Measurements from ENCODE around the gene MAST2. TPM values are rescaled to one million over a fixed set of nuclear protein-coding genes. Genes with fewer than 3 reads are reported as not detected.

Gene MAST2
- total and polyA plus RNA-seq, 9 of the 15 experiments (the other 6 are each of a cell fraction or from before 2014, with no cell fraction given) = 0.73 to 32.0 (median 17.8) TPM

DNA sequence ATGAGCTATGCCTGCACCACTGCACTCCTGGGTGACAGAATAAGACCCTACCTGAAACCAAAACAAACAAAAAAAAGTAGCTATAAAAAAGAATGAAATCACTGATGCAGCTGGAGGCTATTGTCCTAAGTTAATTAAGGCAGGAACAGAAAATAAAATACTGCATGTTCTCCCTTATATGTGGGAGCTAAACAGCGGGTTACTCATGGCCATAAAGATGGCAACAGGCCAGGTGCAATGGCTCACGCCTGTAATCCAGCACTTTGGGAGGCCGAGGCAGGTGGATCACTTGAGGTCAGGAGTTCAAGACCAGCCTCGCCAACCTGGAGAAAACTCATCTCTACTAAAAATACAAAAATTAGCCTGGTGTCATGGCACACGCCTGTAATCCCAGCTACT lies 176.4 kb downstream of the MAST2 start:
- no peaks in the 10 kb centered on the region for H4K20me1 ChIP-seq (replicated peaks; ENCODE audit: control insufficient read depth, insufficient read depth, low read length)
- no peak overlapping the region for H3K9ac ChIP-seq (ENCODE audit: insufficient read depth in 1 of 2, low read depth in 2 of 2, low read length in 2 of 2)
- H3K4me1 ChIP-seq (replicated peaks in 1 of 2; ENCODE audit: control insufficient read depth in 2 of 2, insufficient read depth in 2 of 2, low read length in 2 of 2) = no peaks in the 10 kb centered on the region
- no TSS peak for BruUV-seq (replicated peaks)
- H3K9me1 ChIP-seq (ENCODE audit: control insufficient read depth, insufficient read depth, low read length) = no peaks in the 10 kb centered on the region
- H3K4me3 ChIP-seq = no peak overlapping the region
- ChIA-PET POLR2A (interaction anchor here (0.6 to 1.5 kb wide), 4 partner anchors 11 to 46 kb away, joined by 3 to 4 read pairs (median 3); no protein-coding TSS in a partner anchor), CTCF (ENCODE audit: low intra/inter-chr PET ratio) (no interaction called here)
- no peak for DNase-seq (ENCODE audit: extremely low read depth in 1 of 4, low spot score in 3 of 4)
- no peaks in the 10 kb centered on the region for H3K27me3 ChIP-seq (ENCODE audit: control insufficient read depth in 2 of 2, insufficient read depth in 2 of 2, low read length in 2 of 2)
- H3K9me3 ChIP-seq (replicated peaks; ENCODE audit: control insufficient read depth, insufficient read depth, low read depth, low read length) = no peaks in the 10 kb centered on the region
- no peak overlapping the region for H3K4me2 ChIP-seq (ENCODE audit: insufficient read depth, low read length)
- 0 out of 3 replicates have a peak, but pooled peaks cover under 1% of the 10 kb centered on the region for H3K36me3 ChIP-seq (ENCODE audit: control insufficient read depth, insufficient read depth, low read length)
- H2AFZ ChIP-seq (ENCODE audit: low read depth, low read length) = no peak overlapping the region
- intact Hi-C loops (cut with micrococcal nuclease) = no loop called here
- 82% methylated on average over 5 of the region's 5 CpGs for WGBS (ENCODE audit: insufficient coverage, low coverage, missing lambda C conversion rate)
- no peak for ATAC-seq
- no peak for FAIRE-seq
- TF ChIP-seq, protein P1, sequence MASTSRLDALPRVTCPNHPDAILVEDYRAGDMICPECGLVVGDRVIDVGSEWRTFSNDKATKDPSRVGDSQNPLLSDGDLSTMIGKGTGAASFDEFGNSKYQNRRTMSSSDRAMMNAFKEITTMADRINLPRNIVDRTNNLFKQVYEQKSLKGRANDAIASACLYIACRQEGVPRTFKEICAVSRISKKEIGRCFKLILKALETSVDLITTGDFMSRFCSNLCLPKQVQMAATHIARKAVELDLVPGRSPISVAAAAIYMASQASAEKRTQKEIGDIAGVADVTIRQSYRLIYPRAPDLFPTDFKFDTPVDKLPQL (IDR thresholded peaks at IDR 0.05; ENCODE audit: extremely low read depth, insufficient read length) = no peak
- TF ChIP-seq NFIC (IDR thresholded peaks at IDR 0.05) = peak; percentile 35; the same call in 1 of the 2 replicates
- H3K79me2 ChIP-seq (ENCODE audit: control insufficient read depth, insufficient read depth, low read length) = no peaks in the 10 kb centered on the region
- H3K27ac ChIP-seq (ENCODE audit: extremely low read depth, low read depth, low read length) = no peak overlapping the region
- in situ Hi-C loops (cut with MboI) = no loop called here

DNA sequence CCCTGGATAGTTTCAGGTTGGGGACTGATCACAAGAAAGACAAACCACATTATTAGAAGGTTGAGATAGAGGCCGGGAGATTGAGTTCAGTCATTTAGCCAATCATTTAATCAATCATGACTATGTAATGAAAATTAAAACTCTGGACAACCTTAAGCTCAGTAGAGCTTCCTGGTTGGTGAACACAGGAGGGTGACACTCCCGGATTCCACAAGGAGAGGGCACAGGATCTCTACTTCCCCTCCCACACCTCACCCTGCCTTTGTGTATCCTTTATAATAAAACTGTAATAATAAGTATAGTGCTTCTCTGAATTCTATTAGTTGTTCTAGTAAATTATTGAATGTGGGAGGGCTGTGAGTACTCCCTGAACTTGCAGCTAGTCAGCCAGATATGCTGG lies 178.9 kb downstream of the MAST2 start:
- ATAC-seq (no peak), DNase-seq (ENCODE audit: extremely low read depth in 1 of 4, low spot score in 3 of 4) (no peak), FAIRE-seq (no peak)
- WGBS (ENCODE audit: insufficient coverage, low coverage, missing lambda C conversion rate) = 56% methylated on average over 2 of the region's 2 CpGs
- no peak overlapping the region for H3K9ac ChIP-seq (ENCODE audit: insufficient read depth in 1 of 2, low read depth in 2 of 2, low read length in 2 of 2)
- H3K36me3 ChIP-seq (ENCODE audit: control insufficient read depth, insufficient read depth, low read length) = no peaks in the 10 kb centered on the region
- no peaks in the 10 kb centered on the region for H3K9me1 ChIP-seq (ENCODE audit: control insufficient read depth, insufficient read depth, low read length)
- H3K9me3 ChIP-seq (replicated peaks; ENCODE audit: control insufficient read depth, insufficient read depth, low read depth, low read length) = no peaks in the 10 kb centered on the region
- no peaks in the 10 kb centered on the region for H3K4me1 ChIP-seq (replicated peaks in 1 of 2; ENCODE audit: control insufficient read depth in 2 of 2, insufficient read depth in 2 of 2, low read length in 2 of 2)
- no peaks in the 10 kb centered on the region for H3K79me2 ChIP-seq (ENCODE audit: control insufficient read depth, insufficient read depth, low read length)
- CTCF ChIA-PET (ENCODE audit: low intra/inter-chr PET ratio) = no interaction called here
- no peak overlapping the region for H2AFZ ChIP-seq (ENCODE audit: low read depth, low read length)
- intact Hi-C loops (cut with micrococcal nuclease) = no loop called here
- BruUV-seq (replicated peaks) = no TSS peak
- no peaks in the 10 kb centered on the region for H4K20me1 ChIP-seq (replicated peaks; ENCODE audit: control insufficient read depth, insufficient read depth, low read length)
- no peaks in the 10 kb centered on the region for H3K27me3 ChIP-seq (ENCODE audit: control insufficient read depth in 2 of 2, insufficient read depth in 2 of 2, low read length in 2 of 2)
- no peak overlapping the region for H3K27ac ChIP-seq (ENCODE audit: extremely low read depth, low read depth, low read length)
- no peak overlapping the region for H3K4me3 ChIP-seq
- in situ Hi-C loops (cut with MboI) = no loop called here
- POLR2A ChIA-PET = interaction anchor here (0.6 kb wide), 1 partner anchor 264 kb away, joined by 3 read pairs; no protein-coding TSS in a partner anchor
- H3K4me2 ChIP-seq (ENCODE audit: insufficient read depth, low read length) = no peak overlapping the region
- TF ChIP-seq NR4A1 (CRISPR knock-in tag; IDR thresholded peaks at IDR 0.05) (no peak), NR4A1 (tag; IDR thresholded peaks at IDR 0.05) (no peak), DPF2 (IDR thresholded peaks at IDR 0.05) (no peak), SMARCA4 (IDR thresholded peaks at IDR 0.05) (no peak), BDP1 (IDR thresholded peaks at IDR 0.05; ENCODE audit: insufficient read depth, insufficient read length) (no peak), NCOA4 (IDR thresholded peaks at IDR 0.05; ENCODE audit: partially characterized antibody) (no peak), E2F3 (CRISPR knock-in tag; IDR thresholded peaks at IDR 0.05) (no peak), SRSF1 (IDR thresholded peaks at IDR 0.05; ENCODE audit: low read depth, low read length) (no peak)
- TF ChIP-seq, protein P2, sequence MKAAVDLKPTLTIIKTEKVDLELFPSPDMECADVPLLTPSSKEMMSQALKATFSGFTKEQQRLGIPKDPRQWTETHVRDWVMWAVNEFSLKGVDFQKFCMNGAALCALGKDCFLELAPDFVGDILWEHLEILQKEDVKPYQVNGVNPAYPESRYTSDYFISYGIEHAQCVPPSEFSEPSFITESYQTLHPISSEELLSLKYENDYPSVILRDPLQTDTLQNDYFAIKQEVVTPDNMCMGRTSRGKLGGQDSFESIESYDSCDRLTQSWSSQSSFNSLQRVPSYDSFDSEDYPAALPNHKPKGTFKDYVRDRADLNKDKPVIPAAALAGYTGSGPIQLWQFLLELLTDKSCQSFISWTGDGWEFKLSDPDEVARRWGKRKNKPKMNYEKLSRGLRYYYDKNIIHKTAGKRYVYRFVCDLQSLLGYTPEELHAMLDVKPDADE (conservative IDR thresholded peaks at IDR 0.05; ENCODE audit: control insufficient read depth, low read depth, low read length) = no peak
- TF ChIP-seq, protein P3, sequence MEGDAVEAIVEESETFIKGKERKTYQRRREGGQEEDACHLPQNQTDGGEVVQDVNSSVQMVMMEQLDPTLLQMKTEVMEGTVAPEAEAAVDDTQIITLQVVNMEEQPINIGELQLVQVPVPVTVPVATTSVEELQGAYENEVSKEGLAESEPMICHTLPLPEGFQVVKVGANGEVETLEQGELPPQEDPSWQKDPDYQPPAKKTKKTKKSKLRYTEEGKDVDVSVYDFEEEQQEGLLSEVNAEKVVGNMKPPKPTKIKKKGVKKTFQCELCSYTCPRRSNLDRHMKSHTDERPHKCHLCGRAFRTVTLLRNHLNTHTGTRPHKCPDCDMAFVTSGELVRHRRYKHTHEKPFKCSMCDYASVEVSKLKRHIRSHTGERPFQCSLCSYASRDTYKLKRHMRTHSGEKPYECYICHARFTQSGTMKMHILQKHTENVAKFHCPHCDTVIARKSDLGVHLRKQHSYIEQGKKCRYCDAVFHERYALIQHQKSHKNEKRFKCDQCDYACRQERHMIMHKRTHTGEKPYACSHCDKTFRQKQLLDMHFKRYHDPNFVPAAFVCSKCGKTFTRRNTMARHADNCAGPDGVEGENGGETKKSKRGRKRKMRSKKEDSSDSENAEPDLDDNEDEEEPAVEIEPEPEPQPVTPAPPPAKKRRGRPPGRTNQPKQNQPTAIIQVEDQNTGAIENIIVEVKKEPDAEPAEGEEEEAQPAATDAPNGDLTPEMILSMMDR (IDR thresholded peaks at IDR 0.05 in 2 of 3, conservative IDR thresholded peaks at IDR 0.05 in 1 of 3; ENCODE audit: insufficient read depth in 2 of 3, low read depth in 1 of 3, low read length in 3 of 3) = no peak
- TF ChIP-seq, protein P4, sequence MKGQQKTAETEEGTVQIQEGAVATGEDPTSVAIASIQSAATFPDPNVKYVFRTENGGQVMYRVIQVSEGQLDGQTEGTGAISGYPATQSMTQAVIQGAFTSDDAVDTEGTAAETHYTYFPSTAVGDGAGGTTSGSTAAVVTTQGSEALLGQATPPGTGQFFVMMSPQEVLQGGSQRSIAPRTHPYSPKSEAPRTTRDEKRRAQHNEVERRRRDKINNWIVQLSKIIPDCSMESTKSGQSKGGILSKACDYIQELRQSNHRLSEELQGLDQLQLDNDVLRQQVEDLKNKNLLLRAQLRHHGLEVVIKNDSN (CRISPR knock-in tag; IDR thresholded peaks at IDR 0.05) = no peak
